Natural killer cell (primary cell): ENCODE measurements around the gene ELMO1. TPM values are rescaled to one million over a fixed set of nuclear protein-coding genes. Genes with fewer than 3 reads are reported as not detected.
A peak's percentile ranks its signal among the peaks of the same experiment; 100 is the strongest.

Experiments
- ATAC-seq, 3 donors: fragments of 150-1000 bp in 2 of 3; fragments of 200-7000 bp in 1 of 3; cut with Tn5 transposase; 1 replicate in 1 of 3; 2 replicates in 2 of 3; pipeline ENCODE4 v1.10.0; 2021; ENCODE audit warnings: mild to moderate bottlenecking in 2 of 3, moderate library complexity in 2 of 3
- DNase-seq, 2 donors: peaks; one replicate each; pipeline versions ENCODE4 v3.0.0 to v3.0.0-alpha.2; 2013 to 2021; ENCODE audit warnings: mixed read lengths in 1 of 2
- H3K27ac ChIP-seq: one replicate; pipeline ENCODE4 v1.5.1; 2013; ENCODE audit warnings: mild to moderate bottlenecking, low read length
- H3K27me3 ChIP-seq: one replicate; pipeline ENCODE4 v1.6.1; 2013; ENCODE audit warnings: low read length; ENCODE audit not compliant: control insufficient read depth, insufficient read depth
- H3K36me3 ChIP-seq: one replicate; pipeline ENCODE4 v1.6.1; 2013; ENCODE audit warnings: low read length; ENCODE audit not compliant: control insufficient read depth, insufficient read depth
- H3K4me1 ChIP-seq: one replicate; pipeline ENCODE4 v1.6.1; 2013; ENCODE audit warnings: low read length; ENCODE audit not compliant: control insufficient read depth, insufficient read depth
- H3K4me3 ChIP-seq: one replicate; pipeline ENCODE4 v1.5.1; 2013; ENCODE audit warnings: low read length
- H3K9me3 ChIP-seq: one replicate; pipeline ENCODE4 v1.6.1; 2013; ENCODE audit warnings: low read length; ENCODE audit not compliant: control insufficient read depth, insufficient read depth
- H3K27ac Mint-ChIP-seq, 2 donors: one replicate each; pipeline ENCODE4 v1.8.0; 2022; ENCODE audit warnings: mild to moderate bottlenecking in 2 of 2, mixed read lengths in 2 of 2, moderate library complexity in 1 of 2
- H3K27me3 Mint-ChIP-seq, 2 donors: one replicate each; pipeline ENCODE4 v1.8.0; 2022; ENCODE audit warnings: low read depth in 2 of 2, mixed read lengths in 2 of 2
- H3K36me3 Mint-ChIP-seq: one replicate; pipeline ENCODE4 v1.8.0; 2022; ENCODE audit warnings: mixed read lengths
- H3K4me1 Mint-ChIP-seq, 2 donors: one replicate each; pipeline ENCODE4 v1.8.0; 2022; ENCODE audit warnings: mixed read lengths in 2 of 2
- H3K4me3 Mint-ChIP-seq: one replicate; pipeline ENCODE4 v1.8.0; 2022; ENCODE audit warnings: mild to moderate bottlenecking, moderate library complexity, mixed read lengths
- H3K9me3 Mint-ChIP-seq, 2 donors: one replicate each; pipeline ENCODE4 v1.8.0; 2022; ENCODE audit warnings: mixed read lengths in 2 of 2
- CTCF ChIP-seq: fragments of 200-600 bp; IDR thresholded peaks from one replicate; pipeline ENCODE4 v1.8.0; 2022; ENCODE audit warnings: antibody characterized with exemption
- WGBS: methylation state at CpG from one replicate; pipeline ENCODE4 v1.1.7; 2013; ENCODE audit warnings: missing lambda C conversion rate; ENCODE audit not compliant: insufficient coverage; 5-methylcytosine and 5-hydroxymethylcytosine counted together
- intact Hi-C: fragments of 100-400 bp; cut with micrococcal nuclease; formaldehyde crosslinking; loops from one replicate; pipeline ENCODE4 v1.14.2; 2022
- total RNA-seq, 4 donors: library from RNA; stranded (reverse); fragments of 120-200 nt in 1 of 4; gene quantifications; one replicate each; pipeline versions ENCODE4 v1.2.3 to v1.2.4, GENCODE V29; 2013 to 2022

ELMO1 gene
- total RNA-seq, 3 donors from 2014 or later (not counting 1 experiment from before 2014, with no cell fraction given): 127 to 147 (median 130) TPM

GRCh38 chr7:37100735-37101331 is 347.8 kb downstream of the ELMO1 start:
- peaks cover 15% of the 10 kb centered on the region for H3K4me1 ChIP-seq
- peaks cover 9% of the 10 kb centered on the region for H3K36me3 ChIP-seq
- peak overlapping the region; percentile 32 to 85 for H3K27ac Mint-ChIP-seq
- peak overlapping the region; percentile 11 for H3K4me3 Mint-ChIP-seq
- peaks cover 42 to 49% of the 10 kb centered on the region in 2 donors for H3K4me1 Mint-ChIP-seq
- H3K27me3 Mint-ChIP-seq: no peaks in the 10 kb centered on the region
- ATAC-seq (peak; percentile 58 to 88 (median 72)), DNase-seq (peak in 1 of 2 donors; percentile 38)
- WGBS: 50% methylated on average over 7 of the region's 7 CpGs
- intact Hi-C loops: no loop called here
- TF ChIP-seq CTCF: no peak
- no peaks in the 10 kb centered on the region for H3K27me3 ChIP-seq
- H3K4me3 ChIP-seq: no peak overlapping the region
- no peaks in the 10 kb centered on the region for H3K9me3 ChIP-seq
- no peaks in the 10 kb centered on the region for H3K9me3 Mint-ChIP-seq
- no peaks in the 10 kb centered on the region for H3K36me3 Mint-ChIP-seq
- no peak overlapping the region for H3K27ac ChIP-seq

GRCh38 chr7:37098762-37099161 is 349.9 kb downstream of the ELMO1 start:
- H3K27me3 Mint-ChIP-seq: no peaks in the 10 kb centered on the region
- no peaks in the 10 kb centered on the region for H3K36me3 Mint-ChIP-seq
- Histone ChIP-seq H3K27ac (no peak overlapping the region), H3K27me3 (no peaks in the 10 kb centered on the region), H3K4me3 (no peak overlapping the region), H3K9me3 (no peaks in the 10 kb centered on the region), H3K4me1 (peaks cover 15% of the 10 kb centered on the region), H3K36me3 (peaks cover 26% of the 10 kb centered on the region)
- ATAC-seq (no peak), DNase-seq (no peak)
- TF ChIP-seq CTCF: no peak
- peak overlapping the region; percentile 25 for H3K4me3 Mint-ChIP-seq
- WGBS: no CpG with 5 or more reads among the region's 2 CpGs
- intact Hi-C loops: no loop called here
- H3K9me3 Mint-ChIP-seq: no peaks in the 10 kb centered on the region
- no peak overlapping the region for H3K27ac Mint-ChIP-seq
- H3K4me1 Mint-ChIP-seq: peaks cover 38 to 50% of the 10 kb centered on the region in 2 donors

- peak in 1 of 3 donors; percentile 26 for ATAC-seq
These were observed 350.7 kb downstream of the ELMO1 start for GRCh38 chr7:37097983-37098382.

More at GRCh38 chr7:37097983-37098382, 350.7 kb downstream of the ELMO1 start:
- Histone ChIP-seq H3K27ac (no peak overlapping the region), H3K36me3 (peaks cover 26% of the 10 kb centered on the region), H3K4me3 (no peak overlapping the region), H3K4me1 (peaks cover 15% of the 10 kb centered on the region), H3K27me3 (no peaks in the 10 kb centered on the region), H3K9me3 (no peaks in the 10 kb centered on the region)
- no peak for TF ChIP-seq CTCF
- H3K36me3 Mint-ChIP-seq: peaks cover 2% of the 10 kb centered on the region
- no peaks in the 10 kb centered on the region for H3K9me3 Mint-ChIP-seq
- H3K4me1 Mint-ChIP-seq: peaks cover 38 to 48% of the 10 kb centered on the region in 2 donors
- WGBS: 100% methylated on average over 1 of the region's 1 CpG
- DNase-seq: no peak
- intact Hi-C loops: no loop called here
- no peak overlapping the region for H3K4me3 Mint-ChIP-seq
- H3K27me3 Mint-ChIP-seq: no peaks in the 10 kb centered on the region
- no peak overlapping the region for H3K27ac Mint-ChIP-seq
